Mesodermal cell (in vitro differentiated cells): ENCODE data around the gene MACF1.

Source experiments
- H3K27ac ChIP-seq: 2 replicates; pipeline ENCODE4 v1.7.0; 2013; ENCODE audit warnings: mild to moderate bottlenecking, low read depth, low read length, moderate library complexity; ENCODE audit not compliant: severe bottlenecking
- H3K36me3 ChIP-seq: 2 replicates; pipeline ENCODE4 v1.7.1; 2013; ENCODE audit warnings: mild to moderate bottlenecking, low read length, moderate library complexity; ENCODE audit not compliant: control insufficient read depth, insufficient read depth
- H3K4me1 ChIP-seq: one replicate; pipeline ENCODE4 v1.7.1; 2013; ENCODE audit warnings: mild to moderate bottlenecking, low read length; ENCODE audit not compliant: insufficient read depth, control insufficient read depth, poor library complexity, severe bottlenecking
- H3K4me3 ChIP-seq: 2 replicates; pipeline ENCODE4 v1.7.0; 2013; ENCODE audit warnings: low read length, control low read depth, mild to moderate bottlenecking; ENCODE audit not compliant: insufficient read depth, poor library complexity, severe bottlenecking; ENCODE audit errors: extremely low read depth
- H3K9me3 ChIP-seq: 2 replicates; pipeline ENCODE4 v1.7.1; 2013; ENCODE audit warnings: mild to moderate bottlenecking, low read length, moderate library complexity; ENCODE audit not compliant: control insufficient read depth
- WGBS, 2 experiments: methylation state at CpG; one replicate each; pipeline ENCODE4 v1.1.5; 2013; ENCODE audit warnings: missing lambda C conversion rate in 2 of 2; ENCODE audit not compliant: insufficient coverage in 2 of 2; 5-methylcytosine and 5-hydroxymethylcytosine counted together

Gene MACF1

GRCh38 chr1:39317111-39317510, 112.6 kb downstream of the MACF1 start:
- Histone ChIP-seq H3K36me3 (peaks cover 94% of the 10 kb centered on the region), H3K27ac (no peak overlapping the region)
- 96 to 100% methylated on average over 2 to 3 of the region's 8 CpGs for WGBS, 2 experiments

GRCh38 chr1:39317910-39318633, 113.6 kb downstream of the MACF1 start:
- peak overlapping the region; percentile 68 for H3K27ac ChIP-seq
- H3K4me1 ChIP-seq: peaks cover 11% of the 10 kb centered on the region
- WGBS, 2 experiments: 63 to 75% methylated on average over 1 to 3 of the region's 6 CpGs

More at GRCh38 chr1:39317111-39317510, 112.6 kb downstream of the MACF1 start:
- Histone ChIP-seq H3K4me3 (no peak overlapping the region), H3K9me3 (no peaks in the 10 kb centered on the region), H3K4me1 (peaks cover 11% of the 10 kb centered on the region)

GRCh38 chr1:39321979-39322378, 117.5 kb downstream of the MACF1 start:
- Histone ChIP-seq H3K27ac (no peak overlapping the region), H3K36me3 (peaks cover 94% of the 10 kb centered on the region), H3K4me1 (peaks cover 8% of the 10 kb centered on the region), H3K4me3 (no peak overlapping the region), H3K9me3 (no peaks in the 10 kb centered on the region)
- WGBS, 2 experiments: no CpG with 5 or more reads among the region's 1 CpG

More at GRCh38 chr1:39317910-39318633, 113.6 kb downstream of the MACF1 start:
- no peaks in the 10 kb centered on the region for H3K9me3 ChIP-seq
- H3K4me3 ChIP-seq: no peak overlapping the region
- H3K36me3 ChIP-seq: peaks cover 94% of the 10 kb centered on the region

GRCh38 chr1:39322431-39322830, 117.9 kb downstream of the MACF1 start:
- peaks cover 94% of the 10 kb centered on the region for H3K36me3 ChIP-seq
- no peak overlapping the region for H3K27ac ChIP-seq
- no peak overlapping the region for H3K4me3 ChIP-seq
- H3K4me1 ChIP-seq: peaks cover 7% of the 10 kb centered on the region
- WGBS, 2 experiments: 80 to 98% methylated on average over 1 to 5 of the region's 6 CpGs
- no peaks in the 10 kb centered on the region for H3K9me3 ChIP-seq

GRCh38 chr1:39324888-39325287, 120.4 kb downstream of the MACF1 start:
- Histone ChIP-seq H3K36me3 (peaks cover 92% of the 10 kb centered on the region), H3K27ac (no peak overlapping the region), H3K4me3 (no peak overlapping the region), H3K4me1 (no peaks in the 10 kb centered on the region), H3K9me3 (no peaks in the 10 kb centered on the region)
- 100% methylated on average over 2 of the region's 2 CpGs for WGBS, 2 experiments

- no peak overlapping the region for H3K27ac ChIP-seq
- H3K4me3 ChIP-seq: no peak overlapping the region
- 83 to 100% methylated on average over 1 of the region's 1 CpG for WGBS, 2 experiments
- peaks cover 92% of the 10 kb centered on the region for H3K36me3 ChIP-seq
- no peaks in the 10 kb centered on the region for H3K4me1 ChIP-seq
- H3K9me3 ChIP-seq: no peaks in the 10 kb centered on the region
These were observed 122.3 kb downstream of the MACF1 start for GRCh38 chr1:39326836-39327235.

- 86 to 100% methylated on average over 1 of the region's 1 CpG for WGBS, 2 experiments
- Histone ChIP-seq H3K4me3 (no peak overlapping the region), H3K9me3 (no peaks in the 10 kb centered on the region), H3K27ac (no peak overlapping the region), H3K36me3 (peaks cover 92% of the 10 kb centered on the region), H3K4me1 (no peaks in the 10 kb centered on the region)
These were observed 123.6 kb downstream of the MACF1 start for GRCh38 chr1:39328095-39328494.

GRCh38 chr1:39328586-39329121, 124.2 kb downstream of the MACF1 start:
- Histone ChIP-seq H3K27ac (no peak overlapping the region), H3K4me1 (no peaks in the 10 kb centered on the region), H3K36me3 (peaks cover 96% of the 10 kb centered on the region), H3K9me3 (no peaks in the 10 kb centered on the region), H3K4me3 (no peak overlapping the region)
- 93 to 94% methylated on average over 3 to 4 of the region's 4 CpGs for WGBS, 2 experiments

GRCh38 chr1:39331647-39332046, 127.2 kb downstream of the MACF1 start:
- Histone ChIP-seq H3K4me3 (no peak overlapping the region), H3K36me3 (peaks cover 96% of the 10 kb centered on the region), H3K4me1 (no peaks in the 10 kb centered on the region), H3K9me3 (no peaks in the 10 kb centered on the region), H3K27ac (no peak overlapping the region)
- WGBS, 2 experiments: 97 to 98% methylated on average over 5 of the region's 5 CpGs

GRCh38 chr1:39332291-39332690, 127.8 kb downstream of the MACF1 start:
- WGBS, 2 experiments: 100% methylated on average over 1 to 2 of the region's 2 CpGs
- no peak overlapping the region for H3K27ac ChIP-seq
- H3K4me1 ChIP-seq: no peaks in the 10 kb centered on the region
- H3K9me3 ChIP-seq: no peaks in the 10 kb centered on the region
- peaks cover 96% of the 10 kb centered on the region for H3K36me3 ChIP-seq
- H3K4me3 ChIP-seq: no peak overlapping the region

- Histone ChIP-seq H3K36me3 (peaks cover 95% of the 10 kb centered on the region), H3K4me3 (no peak overlapping the region), H3K4me1 (no peaks in the 10 kb centered on the region), H3K27ac (no peak overlapping the region), H3K9me3 (no peaks in the 10 kb centered on the region)
- 100% methylated on average over 1 of the region's 2 CpGs; no CpG with 5 or more reads in 1 of the 2 experiments for WGBS, 2 experiments
These were observed 128.3 kb downstream of the MACF1 start for GRCh38 chr1:39332828-39333227.
